Measurements from ENCODE around the gene STPG2.

- TF ChIP-seq, protein P1, sequence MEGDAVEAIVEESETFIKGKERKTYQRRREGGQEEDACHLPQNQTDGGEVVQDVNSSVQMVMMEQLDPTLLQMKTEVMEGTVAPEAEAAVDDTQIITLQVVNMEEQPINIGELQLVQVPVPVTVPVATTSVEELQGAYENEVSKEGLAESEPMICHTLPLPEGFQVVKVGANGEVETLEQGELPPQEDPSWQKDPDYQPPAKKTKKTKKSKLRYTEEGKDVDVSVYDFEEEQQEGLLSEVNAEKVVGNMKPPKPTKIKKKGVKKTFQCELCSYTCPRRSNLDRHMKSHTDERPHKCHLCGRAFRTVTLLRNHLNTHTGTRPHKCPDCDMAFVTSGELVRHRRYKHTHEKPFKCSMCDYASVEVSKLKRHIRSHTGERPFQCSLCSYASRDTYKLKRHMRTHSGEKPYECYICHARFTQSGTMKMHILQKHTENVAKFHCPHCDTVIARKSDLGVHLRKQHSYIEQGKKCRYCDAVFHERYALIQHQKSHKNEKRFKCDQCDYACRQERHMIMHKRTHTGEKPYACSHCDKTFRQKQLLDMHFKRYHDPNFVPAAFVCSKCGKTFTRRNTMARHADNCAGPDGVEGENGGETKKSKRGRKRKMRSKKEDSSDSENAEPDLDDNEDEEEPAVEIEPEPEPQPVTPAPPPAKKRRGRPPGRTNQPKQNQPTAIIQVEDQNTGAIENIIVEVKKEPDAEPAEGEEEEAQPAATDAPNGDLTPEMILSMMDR (conservative IDR thresholded peaks at IDR 0.05), result no peak
- TF ChIP-seq EZH2 (IDR thresholded peaks at IDR 0.05; ENCODE audit: low read depth), result no peak
Measured at GRCh38 chr4:98110214-98110613, 33.1 kb downstream of the STPG2 start.
